K562 (cell line): ENCODE measurements around the gene IL1RL2.

Experiments
- BRD9 ChIP-seq: fragments of 450-650 bp; IDR thresholded peaks from 2 replicates; pipeline ENCODE4 v1.6.1; 2018; ENCODE audit warnings: low read depth; ENCODE audit not compliant: partially characterized antibody
- CTCF ChIP-seq, 3 experiments: IDR thresholded peaks in 2 of 3; conservative IDR thresholded peaks in 1 of 3; 2 replicates each; pipeline ENCODE4 v1.5.1; 2011 to 2012; ENCODE audit warnings: low read length in 3 of 3, mild to moderate bottlenecking in 3 of 3, control low read depth in 2 of 3, improper control_type of control experiment in 1 of 3, inconsistent platforms in 1 of 3, low read depth in 1 of 3, mixed read lengths in 1 of 3, moderate library complexity in 1 of 3; ENCODE audit not compliant: insufficient read depth in 2 of 3
- HMGN3 ChIP-seq: IDR thresholded peaks from 2 replicates; pipeline ENCODE4 v1.6.1; 2011; ENCODE audit warnings: borderline replicate concordance, low read depth, mild to moderate bottlenecking, mixed read lengths, low read length; ENCODE audit not compliant: insufficient read length; ENCODE audit errors: extremely low read depth
- NFXL1 ChIP-seq: fragments of 450-650 bp; formaldehyde crosslinking; IDR thresholded peaks from 2 replicates; pipeline ENCODE4 v1.4.0; 2021; ENCODE audit warnings: mild to moderate bottlenecking
- PML ChIP-seq: IDR thresholded peaks from 2 replicates; pipeline ENCODE4 v1.6.1; 2012; ENCODE audit warnings: low read length, inconsistent platforms
- POLR2A ChIP-seq: fragments of 450-650 bp; conservative IDR thresholded peaks from 2 replicates; pipeline ENCODE4 v1.6.1; 2016
- TEAD4 ChIP-seq, 2 experiments: sonication (generic) in 1 of 2; formaldehyde crosslinking in 1 of 2; IDR thresholded peaks; 2 replicates each; pipeline versions ENCODE4 v1.6.1 to v1.8.0; 2012 to 2022; ENCODE audit warnings: borderline replicate concordance in 1 of 2, inconsistent platforms in 1 of 2, low read length in 1 of 2, mild to moderate bottlenecking in 1 of 2, missing genetic modification reagents in 1 of 2
- YY1 ChIP-seq, 3 experiments: IDR thresholded peaks; 2 replicates each; pipeline ENCODE4 v1.6.1; 2011; ENCODE audit warnings: low read length in 2 of 3, mild to moderate bottlenecking in 2 of 3, moderate library complexity in 2 of 3, borderline replicate concordance in 1 of 3, control low read depth in 1 of 3, low read depth in 1 of 3; ENCODE audit not compliant: insufficient read depth in 3 of 3, insufficient replicate concordance in 2 of 3, control insufficient read depth in 1 of 3, insufficient read length in 1 of 3; ENCODE audit errors: extremely low read depth in 1 of 3

DNA sequence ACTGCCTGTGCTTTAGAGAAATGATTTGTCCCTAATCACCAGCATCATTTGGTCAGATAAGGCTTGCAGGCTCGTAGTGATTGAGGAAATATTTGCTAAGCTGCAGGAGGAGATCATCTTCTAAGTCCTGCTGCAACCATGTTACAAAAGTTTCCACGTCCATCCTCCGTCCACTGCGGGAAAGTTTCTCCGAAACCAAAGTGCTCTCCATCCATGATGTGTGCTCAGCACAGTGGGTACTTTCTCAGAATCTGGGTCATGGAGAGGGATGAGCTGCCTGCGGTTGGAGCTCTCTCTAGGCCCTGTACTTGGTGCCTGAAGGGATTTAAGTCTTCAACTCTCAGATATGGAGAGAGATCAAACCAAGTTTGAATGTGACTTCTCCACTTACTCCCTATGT is 39.3 kb downstream of the IL1RL2 start:
- TF ChIP-seq PML: no peak
- TF ChIP-seq BRD9: no peak
- TF ChIP-seq POLR2A: no peak
- no peak for TF ChIP-seq TEAD4 (IDR thresholded peaks at IDR 0.05; ENCODE audit: low read length)
- no peak for TF ChIP-seq TEAD4 (CRISPR knock-in tag; IDR thresholded peaks at IDR 0.05; ENCODE audit: borderline replicate concordance)
- no peak for TF ChIP-seq NFXL1 (CRISPR knock-in tag)
- TF ChIP-seq YY1 (IDR thresholded peaks at IDR 0.05; ENCODE audit: borderline replicate concordance in 1 of 3, control insufficient read depth in 1 of 3, extremely low read depth in 1 of 3, insufficient read depth in 3 of 3, insufficient read length in 1 of 3, insufficient replicate concordance in 2 of 3, low read depth in 1 of 3, low read length in 2 of 3): no peak
- TF ChIP-seq CTCF (IDR thresholded peaks at IDR 0.05 in 2 of 3, conservative IDR thresholded peaks at IDR 0.05 in 1 of 3; ENCODE audit: insufficient read depth in 2 of 3, low read depth in 1 of 3, low read length in 3 of 3): no peak
- TF ChIP-seq HMGN3: no peak
